C4-2B (cell line): ENCODE results near the gene CNFN.

Experiments used
- ZFX ChIP-seq: fragments of 450-650 bp; IDR thresholded peaks from 2 replicates; pipeline ENCODE4 v1.6.1; 2017
- TF ChIP-seq, protein P1 (sequence below): fragments of 450-650 bp; conservative IDR thresholded peaks from 2 replicates; pipeline ENCODE4 v1.5.1; 2017; ENCODE audit warnings: mild to moderate bottlenecking

DNA sequence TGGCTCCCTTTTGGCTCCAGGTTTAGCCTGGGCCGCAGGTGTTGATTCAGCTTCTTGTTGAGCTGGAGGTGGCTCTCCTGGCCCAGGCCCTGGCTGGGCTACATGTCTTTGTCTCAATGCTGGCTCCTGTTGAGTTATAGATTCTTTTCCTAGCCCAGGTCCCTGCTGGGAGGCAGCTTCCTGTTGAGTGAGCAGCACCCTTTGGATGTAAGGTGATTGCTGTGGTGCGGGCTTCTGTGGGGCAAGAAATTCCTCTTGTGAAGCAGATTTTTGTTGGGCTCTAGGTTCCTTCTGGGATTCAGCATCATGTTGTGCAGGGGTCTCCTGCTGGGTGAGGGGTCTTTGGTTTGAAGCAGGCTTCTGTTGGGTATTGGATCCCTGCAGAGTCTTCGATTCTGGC is 36.5 kb upstream of the CNFN start:
- TF ChIP-seq, protein P1, sequence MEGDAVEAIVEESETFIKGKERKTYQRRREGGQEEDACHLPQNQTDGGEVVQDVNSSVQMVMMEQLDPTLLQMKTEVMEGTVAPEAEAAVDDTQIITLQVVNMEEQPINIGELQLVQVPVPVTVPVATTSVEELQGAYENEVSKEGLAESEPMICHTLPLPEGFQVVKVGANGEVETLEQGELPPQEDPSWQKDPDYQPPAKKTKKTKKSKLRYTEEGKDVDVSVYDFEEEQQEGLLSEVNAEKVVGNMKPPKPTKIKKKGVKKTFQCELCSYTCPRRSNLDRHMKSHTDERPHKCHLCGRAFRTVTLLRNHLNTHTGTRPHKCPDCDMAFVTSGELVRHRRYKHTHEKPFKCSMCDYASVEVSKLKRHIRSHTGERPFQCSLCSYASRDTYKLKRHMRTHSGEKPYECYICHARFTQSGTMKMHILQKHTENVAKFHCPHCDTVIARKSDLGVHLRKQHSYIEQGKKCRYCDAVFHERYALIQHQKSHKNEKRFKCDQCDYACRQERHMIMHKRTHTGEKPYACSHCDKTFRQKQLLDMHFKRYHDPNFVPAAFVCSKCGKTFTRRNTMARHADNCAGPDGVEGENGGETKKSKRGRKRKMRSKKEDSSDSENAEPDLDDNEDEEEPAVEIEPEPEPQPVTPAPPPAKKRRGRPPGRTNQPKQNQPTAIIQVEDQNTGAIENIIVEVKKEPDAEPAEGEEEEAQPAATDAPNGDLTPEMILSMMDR, result no peak
- TF ChIP-seq ZFX, result no peak
